ENCODE data around the gene ANKS1B.

DNA sequence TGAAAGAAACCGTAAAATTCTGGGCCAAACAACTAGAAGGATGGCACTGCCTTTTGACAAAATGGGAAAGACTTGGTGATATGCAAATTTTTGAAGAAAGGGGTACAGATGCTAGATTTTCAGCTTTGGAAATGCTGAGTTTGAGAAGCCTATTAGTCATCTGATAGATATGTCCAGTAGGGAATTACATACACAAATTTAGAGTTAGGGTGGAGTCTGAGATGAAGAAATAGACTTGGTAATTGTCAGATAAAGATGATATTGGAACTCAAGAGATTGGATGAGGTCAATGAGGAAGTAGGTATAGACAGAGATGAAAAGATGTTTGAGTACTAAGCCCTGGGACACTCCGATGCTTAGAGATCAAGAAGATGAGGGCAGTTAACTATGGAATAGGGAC is 184.1 kb downstream of the ANKS1B start:
- TF ChIP-seq, protein P1, sequence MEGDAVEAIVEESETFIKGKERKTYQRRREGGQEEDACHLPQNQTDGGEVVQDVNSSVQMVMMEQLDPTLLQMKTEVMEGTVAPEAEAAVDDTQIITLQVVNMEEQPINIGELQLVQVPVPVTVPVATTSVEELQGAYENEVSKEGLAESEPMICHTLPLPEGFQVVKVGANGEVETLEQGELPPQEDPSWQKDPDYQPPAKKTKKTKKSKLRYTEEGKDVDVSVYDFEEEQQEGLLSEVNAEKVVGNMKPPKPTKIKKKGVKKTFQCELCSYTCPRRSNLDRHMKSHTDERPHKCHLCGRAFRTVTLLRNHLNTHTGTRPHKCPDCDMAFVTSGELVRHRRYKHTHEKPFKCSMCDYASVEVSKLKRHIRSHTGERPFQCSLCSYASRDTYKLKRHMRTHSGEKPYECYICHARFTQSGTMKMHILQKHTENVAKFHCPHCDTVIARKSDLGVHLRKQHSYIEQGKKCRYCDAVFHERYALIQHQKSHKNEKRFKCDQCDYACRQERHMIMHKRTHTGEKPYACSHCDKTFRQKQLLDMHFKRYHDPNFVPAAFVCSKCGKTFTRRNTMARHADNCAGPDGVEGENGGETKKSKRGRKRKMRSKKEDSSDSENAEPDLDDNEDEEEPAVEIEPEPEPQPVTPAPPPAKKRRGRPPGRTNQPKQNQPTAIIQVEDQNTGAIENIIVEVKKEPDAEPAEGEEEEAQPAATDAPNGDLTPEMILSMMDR (IDR thresholded peaks at IDR 0.05), result no peak
- TF ChIP-seq POLR2A (IDR thresholded peaks at IDR 0.05), result no peak

All from Peyer's patch (tissue), 4 donors.